ENCODE data around the gene ZNF892. TPM values are rescaled to one million over a fixed set of nuclear protein-coding genes. Genes with fewer than 3 reads are reported as not detected.

Gene ZNF892
- total and polyA plus RNA-seq, 2 of the 8 experiments (the other 6 are each of a cell fraction or from before 2014, with no cell fraction given), result 1.4 to 10.7 TPM

DNA sequence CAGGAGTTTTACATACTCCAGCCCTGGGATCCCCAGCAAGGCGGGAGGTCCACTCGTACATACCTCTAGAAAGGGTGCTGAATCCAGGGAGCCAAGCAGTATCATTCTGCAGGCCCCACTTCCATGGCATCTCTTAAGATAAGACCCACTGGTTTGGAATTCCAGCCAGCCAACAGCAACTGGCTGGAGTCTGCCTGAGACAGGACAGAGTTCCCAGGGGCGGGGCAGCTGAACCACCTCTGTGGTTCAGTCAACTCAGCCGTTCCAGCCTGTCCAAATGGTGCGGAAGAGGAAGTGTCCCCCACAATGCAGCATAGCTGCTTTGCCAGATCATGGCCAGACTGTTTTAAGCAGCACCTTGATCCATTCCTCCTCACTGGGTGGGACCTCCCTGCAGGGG is 33.2 kb downstream of the ZNF892 start:
- Histone ChIP-seq H3K79me1 (ENCODE audit: low read depth, low read length) (no peaks in the 10 kb centered on the region), H2BK15ac (ENCODE audit: low read length) (no peak overlapping the region), H3K9ac (replicated peaks in 1 of 4; ENCODE audit: extremely low read depth in 1 of 4, low read depth in 3 of 4, low read length in 3 of 4) (no peak overlapping the region), H3K23me2 (ENCODE audit: low read depth, low read length) (no peaks in the 10 kb centered on the region), H2AFZ (ENCODE audit: low read length) (no peak overlapping the region), H2BK120ac (replicated peaks; ENCODE audit: low read depth, low read length) (no peak overlapping the region), H3K23ac (ENCODE audit: insufficient read length) (no peak overlapping the region), H4K91ac (replicated peaks; ENCODE audit: insufficient read length, low read length) (no peak overlapping the region), H3K4me1 (replicated peaks in 1 of 4; ENCODE audit: control insufficient read depth in 3 of 4, insufficient read depth in 4 of 4, low read length in 3 of 4) (no peaks in the 10 kb centered on the region), H3K9me3 (ENCODE audit: insufficient read depth in 2 of 2, low read depth in 1 of 2, low read length in 1 of 2) (peaks cover 48 to 78% of the 10 kb centered on the region in 2 experiments), H3K36me3 (ENCODE audit: control insufficient read depth in 2 of 4, insufficient read depth in 4 of 4, low read length in 3 of 4) (no peaks in the 10 kb centered on the region), H3K4ac (replicated peaks; ENCODE audit: insufficient read length, low read depth, low read length) (no peak overlapping the region), H3K4me2 (ENCODE audit: insufficient read depth in 1 of 2, low read depth in 2 of 2, low read length in 2 of 2) (no peak overlapping the region), H3K14ac (ENCODE audit: insufficient read length) (no peak overlapping the region), H3K4me3 (ENCODE audit: extremely low read depth in 1 of 4, insufficient read depth in 2 of 4, low read depth in 3 of 4, low read length in 4 of 4) (no peak overlapping the region), H3K27me3 (replicated peaks in 1 of 4; ENCODE audit: control insufficient read depth in 3 of 4, extremely low read depth in 1 of 4, insufficient read depth in 3 of 4, low read length in 3 of 4) (no peaks in the 10 kb centered on the region), H2AK5ac (ENCODE audit: low read depth, low read length) (no peak overlapping the region), H3K79me2 (ENCODE audit: control insufficient read depth in 1 of 2, insufficient read depth in 2 of 2, low read length in 2 of 2) (no peaks in the 10 kb centered on the region), H2BK12ac (ENCODE audit: low read depth, low read length) (no peak overlapping the region), H4K8ac (ENCODE audit: extremely low read depth, insufficient read depth, low read length) (no peak overlapping the region), H3K27ac (ENCODE audit: low read depth, low read length) (no peak overlapping the region), H4K20me1 (replicated peaks in 1 of 2; ENCODE audit: control insufficient read depth in 1 of 2, insufficient read depth in 2 of 2, low read length in 2 of 2) (no peaks in the 10 kb centered on the region), H3K18ac (ENCODE audit: extremely low read depth, low read length) (no peak overlapping the region), H2BK20ac (ENCODE audit: low read length) (no peak overlapping the region), H2BK5ac (ENCODE audit: low read depth, low read length) (no peak overlapping the region), H4K5ac (ENCODE audit: insufficient read length, low read depth, low read length) (no peak overlapping the region), H3K56ac (replicated peaks; ENCODE audit: insufficient read length, low read depth, low read length) (no peak overlapping the region)
- ChIA-PET CTCF (ENCODE audit: partially characterized antibody) (interaction anchor here (1.7 kb wide), 1 partner anchor 9 kb away, joined by 6 read pairs; no protein-coding TSS in a partner anchor), POLR2A (ENCODE audit: partially characterized antibody) (no interaction called here)
- no peak for DNase-seq (ENCODE audit: low read depth in 1 of 2, low spot score in 2 of 2)
- 89% methylated on average over 5 of the region's 5 CpGs; no CpG with 5 or more reads in 1 of the 2 experiments for WGBS, 2 experiments (ENCODE audit: extremely low coverage in 1 of 2, insufficient coverage in 1 of 2, insufficient read length in 1 of 2, insufficient replicate concordance in 2 of 2, low coverage in 1 of 2, low lambda C conversion rate in 2 of 2, missing lambda C conversion rate in 1 of 2)
- no peak for FAIRE-seq
- TF ChIP-seq TEAD4 (IDR thresholded peaks at IDR 0.05; ENCODE audit: low read depth, low read length) (no peak), EZH2 (IDR thresholded peaks at IDR 0.05; ENCODE audit: low read depth, low read length, severe bottlenecking) (no peak), HDAC6 (IDR thresholded peaks at IDR 0.05; ENCODE audit: low read depth, low read length) (no peak), SP2 (IDR thresholded peaks at IDR 0.05; ENCODE audit: low read length) (no peak), RFX5 (IDR thresholded peaks at IDR 0.05; ENCODE audit: borderline replicate concordance, low read depth, low read length) (no peak), RXRA (IDR thresholded peaks at IDR 0.05; ENCODE audit: insufficient read depth, low read depth, low read length) (no peak), SRF (IDR thresholded peaks at IDR 0.05; ENCODE audit: low read depth, low read length) (no peak), GTF2F1 (IDR thresholded peaks at IDR 0.05; ENCODE audit: borderline replicate concordance, low read depth, low read length) (no peak)
